ENCODE results near the gene ARMC5. TPM values are rescaled to one million over a fixed set of nuclear protein-coding genes. Genes with fewer than 3 reads are reported as not detected.

Gene ARMC5
- total RNA-seq, 4 donors from 2014 or later = 5.4 to 13.4 (median 9.9) TPM

- intact Hi-C loops (cut with DNase I) = no loop called here
- WGBS = 99% methylated on average over 14 of the region's 18 CpGs
These were observed 7.1 kb downstream of the ARMC5 start for GRCh38 chr16:31466381-31466841.

DNA sequence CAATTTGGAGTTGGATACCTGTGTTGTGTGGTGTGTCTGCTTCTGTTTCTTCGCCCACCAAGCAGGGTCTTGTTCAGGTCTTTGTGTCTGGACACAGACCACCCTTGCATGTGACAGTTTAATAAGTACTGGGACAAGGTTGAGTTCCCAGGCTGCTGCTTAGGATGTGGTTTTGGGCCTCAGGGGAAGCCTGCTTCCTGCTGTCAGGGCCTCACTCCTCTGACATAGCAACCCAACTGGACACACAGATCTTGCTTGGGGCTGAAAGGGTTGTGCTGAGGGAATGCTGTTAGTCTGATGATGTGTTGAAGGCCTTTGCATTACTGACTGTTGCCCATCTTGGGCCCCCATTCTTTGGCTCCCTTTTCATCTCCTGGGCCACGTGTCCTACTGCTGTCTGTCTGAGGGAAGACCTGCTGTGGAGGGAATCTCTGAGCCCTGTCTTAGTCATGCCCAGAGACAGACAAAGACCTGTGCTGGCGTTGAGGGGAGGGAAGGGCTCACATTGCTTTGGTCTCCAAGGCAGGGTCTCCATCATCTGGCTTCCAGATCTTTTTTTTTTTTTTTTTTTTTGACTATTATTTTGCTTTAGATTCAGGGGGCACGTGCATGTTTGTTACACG, 8.0 kb downstream of the ARMC5 start:
- intact Hi-C loops (cut with DNase I) = no loop called here
- 82% methylated on average over 4 of the region's 5 CpGs for WGBS
- H3K4me1 ChIP-seq = peaks cover 11 to 18% (median 15%) of the 10 kb centered on the region in 4 donors
- no peak for DNase-seq (ENCODE audit: extremely low spot score)
- H3K4me3 ChIP-seq = no peak overlapping the region
- TF ChIP-seq POLR2AphosphoS5 (IDR thresholded peaks at IDR 0.05) (no peak), EP300 (IDR thresholded peaks at IDR 0.05) (no peak), POLR2A (IDR thresholded peaks at IDR 0.05; ENCODE audit: low read depth) (no peak)
- TF ChIP-seq, protein P1, sequence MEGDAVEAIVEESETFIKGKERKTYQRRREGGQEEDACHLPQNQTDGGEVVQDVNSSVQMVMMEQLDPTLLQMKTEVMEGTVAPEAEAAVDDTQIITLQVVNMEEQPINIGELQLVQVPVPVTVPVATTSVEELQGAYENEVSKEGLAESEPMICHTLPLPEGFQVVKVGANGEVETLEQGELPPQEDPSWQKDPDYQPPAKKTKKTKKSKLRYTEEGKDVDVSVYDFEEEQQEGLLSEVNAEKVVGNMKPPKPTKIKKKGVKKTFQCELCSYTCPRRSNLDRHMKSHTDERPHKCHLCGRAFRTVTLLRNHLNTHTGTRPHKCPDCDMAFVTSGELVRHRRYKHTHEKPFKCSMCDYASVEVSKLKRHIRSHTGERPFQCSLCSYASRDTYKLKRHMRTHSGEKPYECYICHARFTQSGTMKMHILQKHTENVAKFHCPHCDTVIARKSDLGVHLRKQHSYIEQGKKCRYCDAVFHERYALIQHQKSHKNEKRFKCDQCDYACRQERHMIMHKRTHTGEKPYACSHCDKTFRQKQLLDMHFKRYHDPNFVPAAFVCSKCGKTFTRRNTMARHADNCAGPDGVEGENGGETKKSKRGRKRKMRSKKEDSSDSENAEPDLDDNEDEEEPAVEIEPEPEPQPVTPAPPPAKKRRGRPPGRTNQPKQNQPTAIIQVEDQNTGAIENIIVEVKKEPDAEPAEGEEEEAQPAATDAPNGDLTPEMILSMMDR (IDR thresholded peaks at IDR 0.05) = no peak
- peaks cover 24 to 52% (median 49%) of the 10 kb centered on the region in 4 donors for H3K36me3 ChIP-seq
- H3K27ac ChIP-seq (replicated peaks in 1 of 4) = no peak overlapping the region
- H3K27me3 ChIP-seq = no peaks in the 10 kb centered on the region
- H3K9me3 ChIP-seq = no peaks in the 10 kb centered on the region

More at GRCh38 chr16:31466381-31466841, 7.1 kb downstream of the ARMC5 start:
- Histone ChIP-seq H3K27ac (replicated peaks in 1 of 4) (no peak overlapping the region), H3K27me3 (no peaks in the 10 kb centered on the region), H3K4me1 (peaks cover 8 to 13% (median 11%) of the 10 kb centered on the region in 4 donors), H3K4me3 (no peak overlapping the region), H3K36me3 (peaks cover 27 to 57% (median 55%) of the 10 kb centered on the region in 4 donors), H3K9me3 (no peaks in the 10 kb centered on the region)
- DNase-seq (ENCODE audit: extremely low spot score) = no peak
- TF ChIP-seq POLR2AphosphoS5 (IDR thresholded peaks at IDR 0.05) (no peak), POLR2A (IDR thresholded peaks at IDR 0.05; ENCODE audit: low read depth) (no peak), EP300 (IDR thresholded peaks at IDR 0.05) (no peak)
- TF ChIP-seq, protein P1 (IDR thresholded peaks at IDR 0.05) = no peak

DNA sequence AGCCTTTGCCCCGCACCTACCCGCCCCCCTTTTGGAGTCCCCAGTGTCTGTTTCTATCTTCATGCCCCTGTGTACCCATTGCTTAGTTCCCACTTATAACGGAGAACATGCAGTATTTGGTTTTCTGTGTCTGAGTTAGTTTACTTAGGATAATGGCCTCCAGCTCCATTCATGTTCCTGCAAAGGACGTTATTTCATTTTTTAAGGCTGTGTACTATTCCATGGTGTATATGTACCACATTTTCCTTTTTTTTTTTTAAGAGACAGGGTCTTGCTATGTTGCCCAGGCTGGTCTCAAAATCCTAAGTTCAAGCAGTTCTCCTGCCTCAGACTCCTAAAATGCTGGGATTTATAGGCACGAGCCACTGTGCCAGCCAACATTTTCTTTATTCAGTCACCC, 8.6 kb downstream of the ARMC5 start:
- no peak for DNase-seq (ENCODE audit: extremely low spot score)
- TF ChIP-seq, protein P1 (IDR thresholded peaks at IDR 0.05) = no peak
- TF ChIP-seq POLR2AphosphoS5 (IDR thresholded peaks at IDR 0.05) (no peak), EP300 (IDR thresholded peaks at IDR 0.05) (no peak)
- WGBS = 97% methylated on average over 5 of the region's 5 CpGs
- peaks cover 11 to 18% (median 17%) of the 10 kb centered on the region in 4 donors for H3K4me1 ChIP-seq
- intact Hi-C loops (cut with DNase I) = no loop called here
- H3K9me3 ChIP-seq = no peaks in the 10 kb centered on the region
- H3K27me3 ChIP-seq = no peaks in the 10 kb centered on the region
- H3K27ac ChIP-seq (replicated peaks in 1 of 4) = no peak overlapping the region
- H3K4me3 ChIP-seq = no peak overlapping the region
- H3K36me3 ChIP-seq = peaks cover 18 to 46% (median 43%) of the 10 kb centered on the region in 4 donors

- Histone ChIP-seq H3K27me3 (no peaks in the 10 kb centered on the region), H3K9me3 (no peaks in the 10 kb centered on the region), H3K4me3 (peak overlapping the region in 3 of 4 donors; percentile 85 to 94 (median 87)), H3K4me1 (peaks cover 22 to 44% (median 43%) of the 10 kb centered on the region in 4 donors), H3K27ac (replicated peaks in 1 of 4) (peak overlapping the region; percentile 99 to 100 (median 99)), H3K36me3 (peaks cover 30 to 43% (median 41%) of the 10 kb centered on the region in 4 donors)
- intact Hi-C loops (cut with DNase I) = no loop called here
- no peak for TF ChIP-seq POLR2A (IDR thresholded peaks at IDR 0.05; ENCODE audit: low read depth)
- no peak for TF ChIP-seq POLR2AphosphoS5 (IDR thresholded peaks at IDR 0.05)
- TF ChIP-seq, protein P1 (IDR thresholded peaks at IDR 0.05) = no peak
- no peak for TF ChIP-seq EP300 (IDR thresholded peaks at IDR 0.05)
- no peak for DNase-seq (ENCODE audit: extremely low spot score)
- WGBS = 80% methylated on average over 3 of the region's 3 CpGs
These were observed 11.3 kb downstream of the ARMC5 start for GRCh38 chr16:31470615-31471014.

All from esophagus muscularis mucosa (tissue), 4 donors.